Stimulated activated CD4-positive, alpha-beta T cell treated with anti-CD3 and anti-CD28 coated beads, TNF-alpha, amount 100 ng/mL, for 4 hours (primary cell): ENCODE data around the gene DDX39A.

Experiments
- DNase-seq, 3 experiments: peaks; one replicate each; pipeline ENCODE4 v3.0.0-alpha.2; 2020; ENCODE audit warnings: low read depth in 3 of 3

The DDX39A gene

GRCh38 chr19:14434543-14435319 is 15.6 kb upstream of the DDX39A start:
- DNase-seq, result no peak

GRCh38 chr19:14433554-14434501 is 14.7 kb upstream of the DDX39A start:
- peak in 2 of 3 experiments; percentile 50 to 60 for DNase-seq

- no peak for DNase-seq
Observed at GRCh38 chr19:14432791-14433553, 13.8 kb upstream of the DDX39A start, which contains the start of gene PKN1. TSS of gene PKN1 (plus strand) at chr19:14433306. CDS start at chr19:14433522, 216 bp downstream.

GRCh38 chr19:14430712-14431111 is 11.6 kb upstream of the DDX39A start:
- DNase-seq, result no peak

GRCh38 chr19:14428882-14429416 is 9.8 kb upstream of the DDX39A start:
- no peak for DNase-seq

GRCh38 chr19:14427461-14427860 is 8.3 kb upstream of the DDX39A start:
- DNase-seq, result no peak

GRCh38 chr19:14425696-14426138 is 6.6 kb upstream of the DDX39A start:
- DNase-seq, result no peak

- DNase-seq, result peak in 1 of 3 experiments; percentile 75
Observed at GRCh38 chr19:14418856-14419105, 360 bp downstream of the DDX39A start.

GRCh38 chr19:14416817-14417231 is 2.3 kb downstream of the DDX39A start:
- no peak for DNase-seq

GRCh38 chr19:14414926-14415690 is 4.0 kb downstream of the DDX39A start:
- no peak for DNase-seq

GRCh38 chr19:14413693-14414181 is 5.4 kb downstream of the DDX39A start:
- DNase-seq, result no peak

- DNase-seq, result no peak
Observed at GRCh38 chr19:14412996-14413692, 6.0 kb downstream of the DDX39A start.

GRCh38 chr19:14412324-14412995 is 6.7 kb downstream of the DDX39A start:
- no peak for DNase-seq

GRCh38 chr19:14411938-14412245 is 7.2 kb downstream of the DDX39A start:
- DNase-seq, result no peak

GRCh38 chr19:14411161-14411937 is 7.8 kb downstream of the DDX39A start:
- no peak for DNase-seq

- DNase-seq, result no peak
Observed at GRCh38 chr19:14410091-14411051, 8.8 kb downstream of the DDX39A start.

GRCh38 chr19:14409146-14410023 is 9.8 kb downstream of the DDX39A start:
- DNase-seq, result no peak
